H1 (cell line): ENCODE results near the gene LDHB.

Experiments
- CTCF ChIP-seq, 3 experiments: IDR thresholded peaks; 1 replicate in 2 of 3; 2 replicates in 1 of 3; pipeline versions ENCODE4 v1.5.1 to v1.6.1; 2011; ENCODE audit warnings: low read length in 3 of 3, mild to moderate bottlenecking in 3 of 3, inconsistent platforms in 2 of 3, low read depth in 1 of 3, moderate library complexity in 1 of 3; ENCODE audit not compliant: insufficient read depth in 1 of 3; ENCODE audit errors: control extremely low read depth in 1 of 3
- EZH2 ChIP-seq: fragments of 200-600 bp; sonication (generic); IDR thresholded peaks from 2 replicates; pipeline ENCODE4 v1.7.1; 2012; ENCODE audit warnings: low read depth, mild to moderate bottlenecking, moderate library complexity, low read length, inconsistent platforms; ENCODE audit not compliant: severe bottlenecking
- JUND ChIP-seq: IDR thresholded peaks from 2 replicates; pipeline ENCODE4 v1.6.1; 2011; ENCODE audit warnings: mild to moderate bottlenecking, improper control_type of control experiment, low read length
- RFX5 ChIP-seq: IDR thresholded peaks from 2 replicates; pipeline ENCODE4 v1.6.1; 2011; ENCODE audit warnings: low read depth, low read length, improper control_type of control experiment, borderline replicate concordance
- SIN3A ChIP-seq, 2 experiments: IDR thresholded peaks in 1 of 2; conservative IDR thresholded peaks in 1 of 2; 2 replicates each; pipeline ENCODE4 v1.6.1; 2011 to 2012; ENCODE audit warnings: low read length in 2 of 2, improper control_type of control experiment in 1 of 2, low read depth in 1 of 2, mild to moderate bottlenecking in 1 of 2
- TAF1 ChIP-seq: IDR thresholded peaks from 2 replicates; pipeline ENCODE4 v1.6.1; 2011; ENCODE audit warnings: mild to moderate bottlenecking, low read depth, low read length
- USF2 ChIP-seq: IDR thresholded peaks from 2 replicates; pipeline ENCODE4 v1.6.1; 2011; ENCODE audit warnings: low read length, improper control_type of control experiment

GRCh38 chr12:21613931-21614330 lies 43.7 kb downstream of the LDHB start:
- no peak for TF ChIP-seq CTCF (IDR thresholded peaks at IDR 0.05; ENCODE audit: control extremely low read depth in 1 of 3, insufficient read depth in 1 of 3, low read depth in 1 of 3, low read length in 3 of 3)
- no peak for TF ChIP-seq TAF1
- TF ChIP-seq SIN3A (conservative IDR thresholded peaks at IDR 0.05 in 1 of 2, IDR thresholded peaks at IDR 0.05 in 1 of 2; ENCODE audit: low read depth in 1 of 2, low read length in 2 of 2): no peak
- no peak for TF ChIP-seq RFX5
- no peak for TF ChIP-seq EZH2
- TF ChIP-seq JUND: no peak
- TF ChIP-seq USF2: no peak
